OCI-LY7 (cell line): ENCODE data around the gene RASAL2. TPM values are rescaled to one million over a fixed set of nuclear protein-coding genes. Genes with fewer than 3 reads are reported as not detected.

Experiments used
- BruUV-seq: library from RNA; stranded (reverse); fragments of 400-500 nt; replicated peaks from 2 replicates; lab custom pipeline; 2021; lab: Mats Ljungman, UMichigan
- CTCF ChIA-PET: fragments of 300-600 bp; sonication (Branson Sonifier 250); formaldehyde crosslinking; loops from one replicate; lab custom pipeline; 2022; ENCODE audit warnings: antibody characterized with exemption; ENCODE audit not compliant: unreplicated experiment; lab: Charles Lee
- POLR2A ChIA-PET: fragments of 300-600 bp; sonication (Branson Sonifier 250); formaldehyde crosslinking; loops from one replicate; lab custom pipeline; 2022; ENCODE audit warnings: antibody characterized with exemption; lab: Charles Lee
- DNase-seq: peaks from one replicate; pipeline ENCODE4 v3.0.0-alpha.2; 2015; ENCODE audit warnings: low spot score
- H2AFZ ChIP-seq: fragments of 200-600 bp; sonication (generic), shearing (Covaris generic); 2 replicates; pipeline ENCODE4 v1.6.1; 2014; ENCODE audit warnings: mild to moderate bottlenecking, antibody characterized with exemption, low read length, moderate library complexity
- H3K27ac ChIP-seq: fragments of 200-600 bp; sonication (generic); 2 replicates; pipeline ENCODE4 v1.5.1; 2014; ENCODE audit warnings: mixed run types, low read depth, mild to moderate bottlenecking, moderate library complexity, low read length, inconsistent platforms; ENCODE audit not compliant: poor library complexity, severe bottlenecking
- H3K36me3 ChIP-seq: fragments of 200-600 bp; sonication (generic); 2 replicates; pipeline ENCODE4 v1.6.1; 2014; ENCODE audit warnings: mild to moderate bottlenecking, antibody characterized with exemption, low read length, moderate library complexity, mixed read lengths; ENCODE audit not compliant: insufficient read depth
- H3K4me1 ChIP-seq: fragments of 200-600 bp; sonication (generic); 2 replicates; pipeline ENCODE4 v1.5.1; 2014; ENCODE audit warnings: mild to moderate bottlenecking, low read length; ENCODE audit not compliant: insufficient read depth, poor library complexity, severe bottlenecking
- H3K4me2 ChIP-seq: fragments of 200-600 bp; sonication (generic); 2 replicates; pipeline ENCODE4 v1.6.1; 2014; ENCODE audit warnings: mild to moderate bottlenecking, low read length
- H3K4me3 ChIP-seq: fragments of 200-600 bp; sonication (generic); 2 replicates; pipeline ENCODE4 v1.5.1; 2014; ENCODE audit warnings: mild to moderate bottlenecking, low read depth, low read length; ENCODE audit not compliant: poor library complexity, severe bottlenecking
- H3K79me2 ChIP-seq: fragments of 200-600 bp; sonication (generic); 2 replicates; pipeline ENCODE4 v1.6.1; 2016; ENCODE audit warnings: low read depth, mild to moderate bottlenecking, low read length, moderate library complexity, mixed read lengths; ENCODE audit not compliant: insufficient read depth
- H3K9me2 ChIP-seq: fragments of 200-600 bp; sonication (generic); 2 replicates; pipeline ENCODE4 v1.6.1; 2016; ENCODE audit warnings: mild to moderate bottlenecking, low read length, mixed read lengths; ENCODE audit not compliant: insufficient read depth
- H3K9me3 ChIP-seq: fragments of 200-600 bp; sonication (generic); 2 replicates; pipeline ENCODE4 v1.6.1; 2014; ENCODE audit warnings: mild to moderate bottlenecking, mixed run types, low read length, mixed read lengths
- H4K20me1 ChIP-seq: fragments of 200-600 bp; sonication (generic); 2 replicates; pipeline ENCODE4 v1.6.1; 2014; ENCODE audit warnings: mild to moderate bottlenecking, antibody characterized with exemption, low read length, moderate library complexity, mixed read lengths; ENCODE audit not compliant: insufficient read depth
- CTCF ChIP-seq: fragments of 200-600 bp; sonication (generic); conservative IDR thresholded peaks from 2 replicates; pipeline ENCODE4 v1.5.1; 2014; ENCODE audit warnings: mild to moderate bottlenecking, antibody characterized with exemption, low read length, moderate library complexity, mixed read lengths
- EZH2phosphoT487 ChIP-seq: fragments of 200-600 bp; sonication (generic); IDR thresholded peaks from 2 replicates; pipeline ENCODE4 v1.6.1; 2018; ENCODE audit warnings: low read depth, borderline replicate concordance, mild to moderate bottlenecking, mixed run types, antibody characterized with exemption, low read length, moderate library complexity, mixed read lengths
- intact Hi-C: fragments of 100-400 bp; cut with micrococcal nuclease; formaldehyde crosslinking; loops from one replicate; pipeline ENCODE4 v1.10.0; 2022; ENCODE audit not compliant: unreplicated experiment
- total RNA-seq, 2 experiments: library from RNA; depleted of rRNA in 1 of 2; stranded (reverse); fragments of >200 nt in 1 of 2; shearing (Covaris generic) in 1 of 2; gene quantifications; 2 replicates each; pipeline ENCODE4 v1.2.3, GENCODE V29; 2014 to 2022

Gene RASAL2
- total RNA-seq, 2 experiments from 2014 or later = 0.09 to 0.27 TPM

- H3K4me1 ChIP-seq = no peaks in the 10 kb centered on the region
- H3K9me3 ChIP-seq = no peaks in the 10 kb centered on the region
- no peak for TF ChIP-seq CTCF
- no peak for TF ChIP-seq EZH2phosphoT487
- intact Hi-C loops = no loop called here
- no peak for DNase-seq
- no peak overlapping the region for H3K4me2 ChIP-seq
- POLR2A ChIA-PET = interaction anchor here (1.0 kb wide), 1 partner anchor 475 kb away, joined by 3 read pairs; no protein-coding TSS in a partner anchor
- no peak overlapping the region for H2AFZ ChIP-seq
- CTCF ChIA-PET = interaction anchor here (3.1 kb wide), 1 partner anchor 474 kb away, joined by 13 read pairs; no protein-coding TSS in a partner anchor
- H4K20me1 ChIP-seq = no peaks in the 10 kb centered on the region
- no peaks in the 10 kb centered on the region for H3K79me2 ChIP-seq
- no peaks in the 10 kb centered on the region for H3K9me2 ChIP-seq
- H3K4me3 ChIP-seq = no peak overlapping the region
- H3K36me3 ChIP-seq = no peaks in the 10 kb centered on the region
- H3K27ac ChIP-seq = no peak overlapping the region
- BruUV-seq = no TSS peak
Observed at GRCh38 chr1:178529364-178530036, 435.6 kb downstream of the RASAL2 start.

GRCh38 chr1:178530037-178530402, 436.1 kb downstream of the RASAL2 start:
- TF ChIP-seq EZH2phosphoT487 (no peak), CTCF (no peak)
- Histone ChIP-seq H3K36me3 (no peaks in the 10 kb centered on the region), H2AFZ (no peak overlapping the region), H3K9me3 (no peaks in the 10 kb centered on the region), H4K20me1 (no peaks in the 10 kb centered on the region), H3K79me2 (no peaks in the 10 kb centered on the region), H3K4me3 (no peak overlapping the region), H3K4me1 (no peaks in the 10 kb centered on the region), H3K9me2 (no peaks in the 10 kb centered on the region), H3K4me2 (no peak overlapping the region), H3K27ac (no peak overlapping the region)
- intact Hi-C loops = no loop called here
- CTCF ChIA-PET = no interaction called here
- no TSS peak for BruUV-seq
- POLR2A ChIA-PET = no interaction called here
- DNase-seq = no peak

- CTCF ChIA-PET = interaction anchor here (0.6 kb wide), 1 partner anchor 719 kb away, joined by 3 read pairs; no protein-coding TSS in a partner anchor
- POLR2A ChIA-PET = interaction anchor here (0.6 kb wide), 1 partner anchor 508 kb away, joined by 4 read pairs; no protein-coding TSS in a partner anchor
- DNase-seq = no peak
- Histone ChIP-seq H3K4me3 (no peak overlapping the region), H3K4me2 (no peak overlapping the region), H3K9me2 (no peaks in the 10 kb centered on the region), H2AFZ (no peak overlapping the region), H3K4me1 (no peaks in the 10 kb centered on the region), H4K20me1 (no peaks in the 10 kb centered on the region), H3K27ac (no peak overlapping the region), H3K36me3 (no peaks in the 10 kb centered on the region), H3K79me2 (no peaks in the 10 kb centered on the region), H3K9me3 (no peaks in the 10 kb centered on the region)
- BruUV-seq = no TSS peak
- intact Hi-C loops = no loop called here
- TF ChIP-seq EZH2phosphoT487 (no peak), CTCF (no peak)
Observed at GRCh38 chr1:178530502-178530901, 436.6 kb downstream of the RASAL2 start.
